DND-41 (cell line): ENCODE results near the gene TMEM51.

ENCODE experiments used
- CTCF ChIP-seq: IDR thresholded peaks from 2 replicates; pipeline ENCODE4 v1.5.1; 2012; ENCODE audit warnings: borderline replicate concordance, low read length, moderate library complexity, mild to moderate bottlenecking; ENCODE audit not compliant: poor library complexity, severe bottlenecking; ENCODE audit errors: extremely low read depth
- EZH2 ChIP-seq: IDR thresholded peaks from 3 replicates; pipeline ENCODE4 v1.6.1; 2012; ENCODE audit warnings: borderline replicate concordance, low read depth, mild to moderate bottlenecking, moderate library complexity, low read length, inconsistent platforms; ENCODE audit not compliant: severe bottlenecking

- TF ChIP-seq CTCF (no peak), EZH2 (no peak)
These were observed 16.5 kb downstream of the TMEM51 start for GRCh38 chr1:15170071-15170470.
